Measurements from ENCODE around the gene DLG5. TPM values are rescaled to one million over a fixed set of nuclear protein-coding genes. Genes with fewer than 3 reads are reported as not detected.

DLG5 gene
- total RNA-seq, 1 donor from 2014 or later, result 1.1 TPM

DNA sequence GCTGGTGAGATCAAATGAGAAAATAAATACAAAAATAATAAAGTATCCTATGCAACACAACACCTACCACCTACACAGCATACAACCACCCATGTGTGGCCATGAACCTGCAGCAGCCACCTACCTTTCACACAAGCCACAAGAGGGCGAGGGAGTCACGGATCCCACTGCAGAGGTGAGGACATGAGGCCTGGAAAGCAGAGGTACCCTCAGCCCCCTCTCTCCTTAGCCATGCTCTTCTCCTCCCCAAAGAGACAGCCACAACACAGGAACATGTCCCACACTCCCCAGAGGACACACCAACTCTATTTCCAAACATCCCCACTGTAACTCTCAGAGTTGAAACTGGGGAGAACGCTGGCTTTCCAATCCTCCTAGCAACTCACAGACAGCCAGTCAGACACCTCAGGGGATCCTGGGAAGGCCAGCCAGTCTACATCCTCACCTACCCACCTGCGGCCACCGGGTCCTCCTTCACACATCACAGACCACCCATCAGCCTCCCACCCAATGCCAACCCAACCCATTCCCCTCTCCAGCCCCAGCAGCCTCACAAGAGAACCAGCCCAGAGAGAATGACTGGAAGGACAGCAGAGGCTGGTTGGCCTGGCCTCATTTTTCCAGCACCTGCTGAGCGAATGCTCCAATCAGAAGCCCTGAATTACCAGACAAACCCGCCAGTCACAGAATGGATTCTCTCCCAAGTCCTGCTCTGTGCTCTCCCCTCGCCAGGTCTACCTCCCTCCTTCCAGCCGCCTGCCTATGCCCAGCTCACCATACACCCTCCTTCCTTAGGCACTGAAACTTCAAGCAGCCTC is 18.4 kb downstream of the DLG5 start:
- intact Hi-C loops (cut with micrococcal nuclease), result no loop called here
- DNase-seq (no peak), ATAC-seq (ENCODE audit: low read depth) (no peak)
- Mint-ChIP-seq H3K4me3 (no peak overlapping the region), H3K27me3 (peaks cover 9% of the 10 kb centered on the region), H3K9me3 (no peaks in the 10 kb centered on the region), H3K4me1 (no peaks in the 10 kb centered on the region), H3K27ac (no peak overlapping the region), H3K36me3 (ENCODE audit: low read depth) (no peaks in the 10 kb centered on the region)
- CTCF ChIA-PET, result no interaction called here
- POLR2A ChIA-PET, result no interaction called here
- TF ChIP-seq, protein P1, sequence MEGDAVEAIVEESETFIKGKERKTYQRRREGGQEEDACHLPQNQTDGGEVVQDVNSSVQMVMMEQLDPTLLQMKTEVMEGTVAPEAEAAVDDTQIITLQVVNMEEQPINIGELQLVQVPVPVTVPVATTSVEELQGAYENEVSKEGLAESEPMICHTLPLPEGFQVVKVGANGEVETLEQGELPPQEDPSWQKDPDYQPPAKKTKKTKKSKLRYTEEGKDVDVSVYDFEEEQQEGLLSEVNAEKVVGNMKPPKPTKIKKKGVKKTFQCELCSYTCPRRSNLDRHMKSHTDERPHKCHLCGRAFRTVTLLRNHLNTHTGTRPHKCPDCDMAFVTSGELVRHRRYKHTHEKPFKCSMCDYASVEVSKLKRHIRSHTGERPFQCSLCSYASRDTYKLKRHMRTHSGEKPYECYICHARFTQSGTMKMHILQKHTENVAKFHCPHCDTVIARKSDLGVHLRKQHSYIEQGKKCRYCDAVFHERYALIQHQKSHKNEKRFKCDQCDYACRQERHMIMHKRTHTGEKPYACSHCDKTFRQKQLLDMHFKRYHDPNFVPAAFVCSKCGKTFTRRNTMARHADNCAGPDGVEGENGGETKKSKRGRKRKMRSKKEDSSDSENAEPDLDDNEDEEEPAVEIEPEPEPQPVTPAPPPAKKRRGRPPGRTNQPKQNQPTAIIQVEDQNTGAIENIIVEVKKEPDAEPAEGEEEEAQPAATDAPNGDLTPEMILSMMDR (IDR thresholded peaks at IDR 0.05), result no peak

DNA sequence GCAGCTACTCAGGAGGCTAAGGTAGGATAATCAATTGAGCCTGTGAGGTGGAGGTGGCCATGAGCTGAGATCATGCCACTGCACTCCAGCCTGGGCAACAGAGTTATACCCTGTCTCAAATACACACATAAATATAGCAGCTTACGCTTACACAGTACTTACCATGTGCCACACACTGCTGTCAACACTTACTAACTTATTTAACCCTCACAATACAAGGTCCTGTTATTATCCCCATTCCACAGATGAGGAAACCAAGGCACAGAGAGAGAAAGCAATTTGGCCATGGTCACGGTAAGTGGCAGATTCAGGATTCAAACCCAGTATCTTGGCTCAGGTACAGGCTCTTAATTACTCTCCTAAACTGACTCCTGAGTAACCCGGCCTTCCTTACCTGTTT is 19.1 kb downstream of the DLG5 start:
- no peak overlapping the region for H3K4me3 Mint-ChIP-seq
- CTCF ChIA-PET, result no interaction called here
- H3K9me3 Mint-ChIP-seq, result no peaks in the 10 kb centered on the region
- no peaks in the 10 kb centered on the region for H3K36me3 Mint-ChIP-seq (ENCODE audit: low read depth)
- no peak for DNase-seq
- TF ChIP-seq, protein P1 (IDR thresholded peaks at IDR 0.05), result no peak
- no peak for ATAC-seq (ENCODE audit: low read depth)
- H3K27me3 Mint-ChIP-seq, result peaks cover 9% of the 10 kb centered on the region
- POLR2A ChIA-PET, result no interaction called here
- H3K27ac Mint-ChIP-seq, result no peak overlapping the region
- intact Hi-C loops (cut with micrococcal nuclease), result no loop called here
- H3K4me1 Mint-ChIP-seq, result no peaks in the 10 kb centered on the region

DNA sequence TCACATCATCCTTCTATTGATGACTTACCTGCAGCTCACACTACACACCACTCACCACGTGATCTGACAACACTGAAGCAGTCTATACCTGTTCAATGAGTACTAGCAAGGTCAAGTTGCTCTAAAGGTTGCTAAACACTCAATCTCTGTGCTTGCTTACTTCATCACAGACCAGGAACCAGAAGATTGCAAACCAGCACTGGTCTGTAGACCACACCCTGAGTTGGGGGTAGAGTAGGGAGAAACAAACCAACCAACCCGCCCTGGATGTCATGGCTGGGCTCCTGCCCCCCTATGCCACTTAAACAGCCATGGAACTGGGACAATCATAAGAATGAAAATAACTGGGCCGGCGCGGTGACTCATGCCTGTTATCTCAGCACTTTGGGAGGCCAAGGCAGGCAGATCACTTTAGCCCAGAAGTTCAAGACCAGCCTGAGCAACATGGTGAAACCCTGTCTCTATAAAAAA is 19.6 kb downstream of the DLG5 start:
- ATAC-seq (ENCODE audit: low read depth) (no peak), DNase-seq (no peak)
- peaks cover 9% of the 10 kb centered on the region for H3K27me3 Mint-ChIP-seq
- H3K27ac Mint-ChIP-seq, result no peak overlapping the region
- TF ChIP-seq, protein P1 (IDR thresholded peaks at IDR 0.05), result no peak
- no peaks in the 10 kb centered on the region for H3K4me1 Mint-ChIP-seq
- H3K9me3 Mint-ChIP-seq, result no peaks in the 10 kb centered on the region
- ChIA-PET CTCF (no interaction called here), POLR2A (no interaction called here)
- H3K36me3 Mint-ChIP-seq (ENCODE audit: low read depth), result no peaks in the 10 kb centered on the region
- intact Hi-C loops (cut with micrococcal nuclease), result no loop called here
- no peak overlapping the region for H3K4me3 Mint-ChIP-seq

DNA sequence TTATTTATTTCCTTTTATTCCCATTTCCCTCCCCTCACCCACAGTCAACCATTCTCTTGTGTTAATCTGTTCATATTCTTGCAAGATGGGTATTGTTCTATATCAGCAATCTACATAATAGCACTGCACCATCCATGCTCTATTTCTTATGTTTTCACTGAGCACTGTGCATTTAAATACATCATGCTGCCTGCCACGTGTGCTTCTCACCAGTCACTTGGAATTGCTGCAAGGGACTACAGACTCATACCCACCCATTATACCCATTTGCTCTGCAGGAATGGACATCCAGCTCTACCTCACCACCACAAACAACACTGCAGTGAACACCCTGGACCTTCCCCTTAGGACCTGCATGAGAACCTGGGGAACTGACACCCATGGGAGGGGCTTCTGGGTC is 20.8 kb downstream of the DLG5 start:
- Mint-ChIP-seq H3K36me3 (ENCODE audit: low read depth) (no peaks in the 10 kb centered on the region), H3K4me3 (no peak overlapping the region), H3K4me1 (no peaks in the 10 kb centered on the region), H3K27me3 (peaks cover 9% of the 10 kb centered on the region), H3K27ac (no peak overlapping the region), H3K9me3 (no peaks in the 10 kb centered on the region)
- TF ChIP-seq, protein P1 (IDR thresholded peaks at IDR 0.05), result no peak
- ChIA-PET CTCF (no interaction called here), POLR2A (no interaction called here)
- ATAC-seq (ENCODE audit: low read depth), result no peak
- no peak for DNase-seq
- intact Hi-C loops (cut with micrococcal nuclease), result no loop called here

DNA sequence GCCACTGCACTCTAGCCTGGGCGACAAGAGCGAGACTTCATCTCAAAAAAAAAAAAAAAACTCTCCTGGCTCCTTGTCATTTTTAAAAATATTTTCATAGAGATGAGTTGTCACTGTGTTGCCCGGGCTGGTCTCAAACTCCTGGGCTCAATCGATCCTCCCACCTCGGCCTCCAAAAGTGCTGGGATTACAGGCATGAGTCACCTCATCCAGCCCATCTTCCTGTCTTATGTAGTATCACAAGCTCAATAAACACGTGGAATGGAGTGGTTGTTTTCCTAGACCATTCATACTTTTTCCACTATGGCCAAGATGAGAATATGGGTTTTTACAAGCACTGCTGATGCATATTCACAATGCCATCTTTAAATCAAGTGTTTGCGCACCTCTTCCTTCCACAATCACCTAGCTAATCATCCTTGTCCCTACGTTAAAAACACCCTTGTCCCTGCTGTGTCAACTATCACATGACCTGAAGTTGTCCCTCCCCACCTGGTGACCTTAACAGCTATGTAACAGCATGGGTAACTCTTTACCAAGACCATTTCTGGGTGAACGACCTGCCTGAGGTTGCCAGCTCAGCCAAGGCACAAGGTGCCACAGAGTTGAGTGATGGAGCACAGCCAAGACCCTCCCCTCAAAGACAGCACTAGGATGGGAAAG is 21.3 kb downstream of the DLG5 start:
- Mint-ChIP-seq H3K9me3 (no peaks in the 10 kb centered on the region), H3K27ac (no peak overlapping the region), H3K4me3 (no peak overlapping the region), H3K36me3 (ENCODE audit: low read depth) (no peaks in the 10 kb centered on the region), H3K4me1 (no peaks in the 10 kb centered on the region), H3K27me3 (peaks cover 9% of the 10 kb centered on the region)
- intact Hi-C loops (cut with micrococcal nuclease), result no loop called here
- POLR2A ChIA-PET, result no interaction called here
- TF ChIP-seq, protein P1 (IDR thresholded peaks at IDR 0.05), result no peak
- CTCF ChIA-PET, result no interaction called here
- DNase-seq, result no peak
- ATAC-seq (ENCODE audit: low read depth), result no peak

Measured in activated B cell treated with CpG ODN at 0.5 μM for 24 hours (primary cell).